Tibial nerve (tissue), 3 donors: ENCODE data around the gene WDR49.

Experiments
- POLR2A ChIP-seq, 2 donors: fragments of 450-650 bp; IDR thresholded peaks; one replicate each; pipeline ENCODE4 v1.6.1; 2017; ENCODE audit warnings: antibody characterized with exemption in 2 of 2, mild to moderate bottlenecking in 2 of 2, moderate library complexity in 2 of 2
- TF ChIP-seq, protein P1 (sequence below), 5 experiments: fragments of 200-600 bp in 3 of 5; fragments of 450-650 bp in 2 of 5; sonication (generic) in 3 of 5; IDR thresholded peaks; one replicate each; pipeline ENCODE4 v1.5.1; 2016 to 2019; ENCODE audit warnings: antibody characterized with exemption in 5 of 5, mild to moderate bottlenecking in 3 of 5, moderate library complexity in 2 of 5

DNA sequence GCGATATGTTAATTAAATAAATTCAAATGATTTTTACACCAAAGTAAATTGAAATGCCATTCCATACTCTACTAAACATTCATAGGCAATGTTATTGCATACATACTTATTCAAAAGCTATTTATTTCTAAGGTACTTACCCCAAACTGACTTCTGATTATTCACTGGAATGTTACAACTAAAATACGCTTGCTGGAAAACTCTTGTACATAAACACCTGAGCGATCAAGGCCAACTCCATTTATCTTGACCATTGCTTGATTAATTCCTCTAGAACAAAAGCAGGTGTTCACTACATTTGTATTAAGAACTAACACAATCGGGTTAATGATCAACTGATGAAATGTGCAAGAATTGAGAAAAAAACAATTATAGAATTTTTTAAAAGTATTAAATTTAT, 179.9 kb downstream of the WDR49 start, which contains the start of gene SERPINI2:
- TF ChIP-seq POLR2A (IDR thresholded peaks at IDR 0.05) = no peak
- TF ChIP-seq, protein P1, sequence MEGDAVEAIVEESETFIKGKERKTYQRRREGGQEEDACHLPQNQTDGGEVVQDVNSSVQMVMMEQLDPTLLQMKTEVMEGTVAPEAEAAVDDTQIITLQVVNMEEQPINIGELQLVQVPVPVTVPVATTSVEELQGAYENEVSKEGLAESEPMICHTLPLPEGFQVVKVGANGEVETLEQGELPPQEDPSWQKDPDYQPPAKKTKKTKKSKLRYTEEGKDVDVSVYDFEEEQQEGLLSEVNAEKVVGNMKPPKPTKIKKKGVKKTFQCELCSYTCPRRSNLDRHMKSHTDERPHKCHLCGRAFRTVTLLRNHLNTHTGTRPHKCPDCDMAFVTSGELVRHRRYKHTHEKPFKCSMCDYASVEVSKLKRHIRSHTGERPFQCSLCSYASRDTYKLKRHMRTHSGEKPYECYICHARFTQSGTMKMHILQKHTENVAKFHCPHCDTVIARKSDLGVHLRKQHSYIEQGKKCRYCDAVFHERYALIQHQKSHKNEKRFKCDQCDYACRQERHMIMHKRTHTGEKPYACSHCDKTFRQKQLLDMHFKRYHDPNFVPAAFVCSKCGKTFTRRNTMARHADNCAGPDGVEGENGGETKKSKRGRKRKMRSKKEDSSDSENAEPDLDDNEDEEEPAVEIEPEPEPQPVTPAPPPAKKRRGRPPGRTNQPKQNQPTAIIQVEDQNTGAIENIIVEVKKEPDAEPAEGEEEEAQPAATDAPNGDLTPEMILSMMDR (IDR thresholded peaks at IDR 0.05) = no peak
